ENCODE results near the gene TRIM25.

GRCh38 chr17:56912105-56912999 lies 1.5 kb downstream of the TRIM25 start:
- TF ChIP-seq CTCF (IDR thresholded peaks at IDR 0.05; ENCODE audit: poor library complexity) (no peak), EZH2phosphoT487 (IDR thresholded peaks at IDR 0.05; ENCODE audit: low read depth, severe bottlenecking, unreplicated experiment) (no peak)
